GM12873 (cell line): ENCODE measurements around the gene ST7.

Source experiments
- CTCF ChIP-seq: IDR thresholded peaks from 2 replicates; pipeline ENCODE4 v1.5.1; 2012; ENCODE audit warnings: low read depth, mild to moderate bottlenecking, moderate library complexity, low read length, control low read depth; ENCODE audit not compliant: insufficient read depth; ENCODE audit errors: missing control alignments

ST7 gene

GRCh38 chr7:116922545-116922944 lies 30.8 kb upstream of the ST7 start:
- no peak for TF ChIP-seq CTCF

DNA sequence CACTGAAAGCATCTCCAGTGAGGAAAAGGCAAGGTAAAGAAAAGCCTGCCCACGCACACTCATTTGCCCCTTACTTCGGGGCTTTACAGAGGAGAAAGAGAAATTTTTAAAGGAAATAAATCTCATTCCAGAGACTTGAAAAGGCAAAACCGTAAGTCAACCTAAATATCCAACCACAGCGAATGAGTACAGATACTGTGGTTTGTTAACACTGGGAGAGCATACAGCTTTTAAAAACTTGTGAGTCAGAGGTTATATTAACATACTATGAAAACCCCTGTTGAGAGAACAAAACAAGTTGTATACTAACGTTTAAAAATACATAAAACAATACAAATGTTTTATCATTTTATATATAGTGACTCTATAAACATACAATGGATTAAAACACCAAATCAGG lies 28.6 kb upstream of the ST7 start:
- TF ChIP-seq CTCF: no peak

- no peak for TF ChIP-seq CTCF
These were observed 24.3 kb upstream of the ST7 start for GRCh38 chr7:116929021-116929420.

GRCh38 chr7:116929914-116930913 lies 23.1 kb upstream of the ST7 start:
- peak; percentile 92 for TF ChIP-seq CTCF

DNA sequence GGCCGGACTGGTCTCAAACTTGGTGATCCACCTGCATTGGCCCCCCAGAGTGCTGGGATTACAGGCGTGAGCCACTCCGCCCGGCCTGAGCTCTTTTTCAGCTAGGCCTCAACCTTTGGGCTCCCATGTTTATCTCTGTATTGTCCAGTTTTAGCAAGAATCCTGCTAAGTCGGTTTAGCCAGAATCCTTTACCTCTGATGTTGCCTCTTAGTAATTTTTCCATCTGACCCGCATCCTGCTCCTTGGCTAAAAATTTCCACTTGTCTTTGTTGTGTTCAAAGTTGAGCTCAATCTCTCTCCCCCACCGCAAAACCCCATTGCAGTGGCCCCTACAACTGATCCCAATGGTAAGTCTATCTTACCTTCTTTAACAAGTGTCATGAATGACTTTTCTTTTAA lies 20.7 kb upstream of the ST7 start:
- TF ChIP-seq CTCF: no peak

DNA sequence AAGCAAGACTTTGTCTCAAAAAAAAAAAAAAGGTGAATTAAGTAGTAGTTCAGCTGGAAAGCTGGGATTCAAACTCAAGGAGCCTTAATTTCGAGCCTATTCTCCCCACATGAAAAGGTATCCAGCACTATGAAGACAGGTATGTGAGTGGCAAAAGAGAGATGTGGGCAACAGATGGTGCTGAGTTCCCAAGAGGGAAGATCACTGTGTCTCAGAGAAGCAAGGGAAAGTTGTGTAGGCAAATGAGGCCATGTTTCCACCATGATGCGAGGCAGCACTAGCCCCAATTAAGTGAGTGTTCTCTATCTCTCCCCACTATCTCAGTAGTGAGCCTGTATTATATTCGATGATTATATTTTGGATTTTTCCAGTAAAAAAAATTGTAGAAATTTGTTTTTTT lies 19.8 kb upstream of the ST7 start:
- TF ChIP-seq CTCF: no peak

GRCh38 chr7:116934580-116934979 lies 18.7 kb upstream of the ST7 start:
- TF ChIP-seq CTCF: no peak
